ENCODE measurements around the gene ITGB2. TPM values are rescaled to one million over a fixed set of nuclear protein-coding genes. Genes with fewer than 3 reads are reported as not detected.
A peak's percentile ranks its signal among the peaks of the same experiment; 100 is the strongest.

The ITGB2 gene
- total RNA-seq, 2 donors from 2014 or later: 16.7 to 63.6 TPM

GRCh38 chr21:44858291-44858690 is 62.4 kb downstream of the ITGB2 start:
- Histone ChIP-seq H3K9me3 (no peaks in the 10 kb centered on the region), H3K36me3 (peaks cover 68% of the 10 kb centered on the region), H3K4me1 (peaks cover 0 to 50% of the 10 kb centered on the region in 2 donors), H3K4me3 (no peak overlapping the region), H3K27me3 (no peaks in the 10 kb centered on the region), H3K27ac (peak overlapping the region; percentile 28 to 76)
- DNase-seq (ENCODE audit: low spot score): no peak
- TF ChIP-seq CTCF (IDR thresholded peaks at IDR 0.05): no peak

DNA sequence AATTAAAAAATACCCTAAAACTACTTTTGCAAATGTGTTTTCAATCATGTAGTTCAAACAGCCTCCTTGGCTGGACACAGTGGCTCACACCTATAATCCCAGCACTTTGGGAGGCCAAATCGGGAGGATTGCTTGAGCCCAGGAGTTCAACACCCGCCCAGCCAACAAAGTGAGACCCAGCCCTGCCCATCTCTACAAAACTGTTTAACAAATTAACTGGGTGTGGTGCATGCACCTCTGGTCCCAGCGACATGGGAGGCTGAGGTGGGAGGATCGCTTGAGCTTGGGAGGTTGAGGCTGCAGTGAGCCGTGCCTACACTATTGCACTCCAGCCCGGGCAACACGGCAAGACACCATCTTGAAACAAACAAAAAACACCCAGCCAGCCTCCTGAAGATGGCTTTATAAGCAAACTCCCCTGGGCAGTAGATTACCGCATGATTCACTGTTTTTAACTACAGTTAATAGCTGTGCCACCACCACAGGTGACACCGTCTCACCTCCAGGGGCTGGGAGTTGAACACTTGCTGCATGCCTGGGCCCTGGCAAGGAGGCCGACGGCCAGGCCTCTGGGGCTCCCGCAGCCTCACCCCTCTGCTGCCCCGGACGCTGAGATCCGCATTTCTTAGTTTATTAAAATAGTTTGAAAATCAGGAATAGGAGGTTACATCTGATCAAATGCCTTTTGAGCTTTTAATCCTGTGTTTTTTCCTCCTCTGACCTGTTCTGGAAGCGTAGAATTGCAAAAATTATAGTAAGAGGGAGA is 63.4 kb downstream of the ITGB2 start:
- no peaks in the 10 kb centered on the region for H3K9me3 ChIP-seq
- TF ChIP-seq CTCF (IDR thresholded peaks at IDR 0.05): no peak
- H3K27me3 ChIP-seq: no peaks in the 10 kb centered on the region
- H3K4me1 ChIP-seq: peaks cover 0 to 56% of the 10 kb centered on the region in 2 donors
- peaks cover 73% of the 10 kb centered on the region for H3K36me3 ChIP-seq
- H3K4me3 ChIP-seq: no peak overlapping the region
- no peak for DNase-seq (ENCODE audit: low spot score)
- peak overlapping the region; percentile 28 to 76 for H3K27ac ChIP-seq

- H3K36me3 ChIP-seq: peaks cover 85% of the 10 kb centered on the region
These were observed 64.6 kb downstream of the ITGB2 start for GRCh38 chr21:44856131-44856530.

GRCh38 chr21:44855572-44855971 is 65.1 kb downstream of the ITGB2 start:
- peaks cover 0 to 56% of the 10 kb centered on the region in 2 donors for H3K4me1 ChIP-seq
- H3K36me3 ChIP-seq: peaks cover 90% of the 10 kb centered on the region
- TF ChIP-seq CTCF (IDR thresholded peaks at IDR 0.05): no peak

More at GRCh38 chr21:44856131-44856530, 64.6 kb downstream of the ITGB2 start:
- no peak for TF ChIP-seq CTCF (IDR thresholded peaks at IDR 0.05)
- DNase-seq (ENCODE audit: low spot score): no peak
- H3K27me3 ChIP-seq: no peaks in the 10 kb centered on the region
- peak overlapping the region in 1 of 2 donors; percentile 72 for H3K27ac ChIP-seq
- no peaks in the 10 kb centered on the region for H3K9me3 ChIP-seq
- no peak overlapping the region for H3K4me3 ChIP-seq
- H3K4me1 ChIP-seq: peaks cover 0 to 54% of the 10 kb centered on the region in 2 donors

DNA sequence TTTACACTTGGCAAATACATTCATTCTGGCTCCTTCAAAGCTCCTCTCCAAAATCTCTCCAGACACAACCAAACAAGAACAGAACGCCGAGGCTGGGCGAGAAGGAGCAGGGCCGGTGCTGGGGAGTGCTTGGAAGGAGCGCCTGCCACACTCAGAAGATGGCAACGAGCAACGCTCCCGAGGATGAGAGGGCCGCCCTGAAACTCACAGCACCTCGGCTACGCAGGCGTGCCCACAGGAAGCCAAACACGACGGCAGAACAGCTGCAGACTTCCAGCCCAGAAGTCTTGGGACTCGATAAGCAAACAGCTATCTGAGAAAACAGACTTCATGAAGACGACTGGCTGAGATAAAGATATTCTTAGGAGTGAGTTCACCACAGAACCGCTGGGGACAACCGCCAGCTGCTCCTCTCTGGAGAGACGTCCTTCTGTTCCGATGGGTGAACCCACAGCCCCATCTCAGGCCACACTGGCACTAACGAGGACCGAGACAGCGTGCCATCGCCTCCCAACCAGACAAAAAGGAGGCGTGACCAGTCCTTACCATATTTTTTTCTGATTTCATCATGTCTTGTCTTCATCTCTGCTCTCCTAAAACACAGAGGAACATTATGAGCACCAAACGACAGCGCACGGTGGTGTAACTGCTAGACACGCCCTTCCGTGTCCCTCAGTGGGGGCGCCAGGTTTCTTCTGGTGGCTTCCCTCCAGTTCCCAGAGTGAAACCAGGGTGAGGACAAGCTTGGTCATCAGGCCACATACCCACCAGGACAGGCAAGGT is 65.8 kb downstream of the ITGB2 start:
- peaks cover 0 to 56% of the 10 kb centered on the region in 2 donors for H3K4me1 ChIP-seq
- no peak overlapping the region for H3K4me3 ChIP-seq
- peak overlapping the region; percentile 65 to 72 for H3K27ac ChIP-seq
- no peak for DNase-seq (ENCODE audit: low spot score)
- TF ChIP-seq CTCF (IDR thresholded peaks at IDR 0.05): no peak
- H3K27me3 ChIP-seq: no peaks in the 10 kb centered on the region
- peaks cover 94% of the 10 kb centered on the region for H3K36me3 ChIP-seq
- no peaks in the 10 kb centered on the region for H3K9me3 ChIP-seq

More at GRCh38 chr21:44855572-44855971, 65.1 kb downstream of the ITGB2 start:
- H3K4me3 ChIP-seq: no peak overlapping the region
- no peak for DNase-seq (ENCODE audit: low spot score)
- H3K27me3 ChIP-seq: no peaks in the 10 kb centered on the region
- H3K9me3 ChIP-seq: no peaks in the 10 kb centered on the region
- peak overlapping the region; percentile 65 to 72 for H3K27ac ChIP-seq
